ENCODE data around the gene STAT1.

Gene STAT1

DNA sequence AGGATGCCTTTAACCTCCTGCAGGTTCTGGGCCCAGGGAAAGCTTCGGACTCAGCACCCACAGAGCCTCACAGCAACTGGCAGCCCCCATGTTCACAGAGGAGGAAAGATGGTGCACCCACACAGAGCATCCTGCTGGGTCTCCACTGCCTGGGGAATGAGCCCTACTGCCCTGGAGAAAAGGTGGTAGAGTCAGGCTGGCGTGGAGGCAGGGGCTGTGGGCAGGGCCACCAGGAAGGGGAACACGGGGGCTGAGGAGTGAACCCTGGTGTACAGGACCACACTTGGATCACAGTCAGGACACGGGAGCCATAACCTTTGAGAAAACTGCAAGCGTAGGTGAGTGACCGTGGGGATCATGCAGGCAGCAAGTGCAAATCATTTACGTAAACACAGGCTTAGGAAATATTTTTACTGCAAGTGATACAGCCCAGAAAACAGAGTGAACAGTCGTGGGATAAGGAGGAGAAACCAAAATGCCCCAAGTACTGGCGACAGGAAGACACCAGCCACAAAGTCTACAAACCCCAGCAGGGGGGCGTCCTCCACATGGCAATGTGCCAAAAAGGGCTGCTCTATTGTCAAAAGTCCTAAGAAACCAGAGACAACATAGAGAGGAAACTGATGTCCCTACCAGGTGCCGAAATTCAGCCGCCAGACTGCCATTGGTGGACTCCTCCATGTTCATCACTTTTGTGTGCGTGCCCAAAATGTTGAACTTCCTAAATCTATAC, 27.6 kb downstream of the STAT1 start:
- no peak overlapping the region for H3K27ac ChIP-seq (ENCODE audit: insufficient read depth, low read depth, low read length, poor library complexity, severe bottlenecking)
- 93% methylated on average over 13 of the region's 13 CpGs for whole genome bisulfite sequencing, 2 experiments
- H3K4me3 ChIP-seq (ENCODE audit: insufficient read depth, low read depth, low read length) = no peak overlapping the region
- H3K9me3 ChIP-seq (ENCODE audit: control insufficient read depth, low read length) = no peaks in the 10 kb centered on the region
- H3K4me1 ChIP-seq (ENCODE audit: control insufficient read depth, insufficient read depth, low read length) = no peaks in the 10 kb centered on the region
- peaks cover 32% of the 10 kb centered on the region for H3K36me3 ChIP-seq (ENCODE audit: control insufficient read depth, insufficient read depth, low read length)
- H3K27me3 ChIP-seq (ENCODE audit: control insufficient read depth, insufficient read depth, low read length, poor library complexity, severe bottlenecking) = no peaks in the 10 kb centered on the region

DNA sequence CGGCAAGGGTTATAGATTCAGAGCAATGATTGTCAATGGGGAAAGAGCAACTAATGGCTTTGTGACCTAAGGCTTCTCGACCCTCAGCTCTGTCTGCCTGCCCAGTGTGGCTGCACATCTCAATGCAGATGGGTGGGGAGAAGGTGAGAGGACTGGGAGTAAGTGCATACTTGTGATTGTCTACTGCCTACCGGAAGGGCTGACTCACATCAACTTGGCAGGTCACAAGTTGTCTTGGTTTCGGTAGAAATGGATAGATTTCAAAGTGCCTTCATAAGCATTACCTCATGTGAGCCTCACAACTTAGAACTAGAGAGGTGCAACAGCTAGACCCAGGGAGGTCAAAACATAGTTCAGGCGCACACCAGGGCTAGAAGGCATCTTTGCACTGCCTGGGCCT, 29.4 kb downstream of the STAT1 start:
- Histone ChIP-seq H3K4me3 (ENCODE audit: insufficient read depth, low read depth, low read length) (no peak overlapping the region), H3K4me1 (ENCODE audit: control insufficient read depth, insufficient read depth, low read length) (no peaks in the 10 kb centered on the region), H3K27ac (ENCODE audit: insufficient read depth, low read depth, low read length, poor library complexity, severe bottlenecking) (no peak overlapping the region), H3K27me3 (ENCODE audit: control insufficient read depth, insufficient read depth, low read length, poor library complexity, severe bottlenecking) (no peaks in the 10 kb centered on the region), H3K9me3 (ENCODE audit: control insufficient read depth, low read length) (no peaks in the 10 kb centered on the region), H3K36me3 (ENCODE audit: control insufficient read depth, insufficient read depth, low read length) (peaks cover 32% of the 10 kb centered on the region)
- WGBS, 2 experiments = 93 to 96% methylated on average over 5 of the region's 5 CpGs

DNA sequence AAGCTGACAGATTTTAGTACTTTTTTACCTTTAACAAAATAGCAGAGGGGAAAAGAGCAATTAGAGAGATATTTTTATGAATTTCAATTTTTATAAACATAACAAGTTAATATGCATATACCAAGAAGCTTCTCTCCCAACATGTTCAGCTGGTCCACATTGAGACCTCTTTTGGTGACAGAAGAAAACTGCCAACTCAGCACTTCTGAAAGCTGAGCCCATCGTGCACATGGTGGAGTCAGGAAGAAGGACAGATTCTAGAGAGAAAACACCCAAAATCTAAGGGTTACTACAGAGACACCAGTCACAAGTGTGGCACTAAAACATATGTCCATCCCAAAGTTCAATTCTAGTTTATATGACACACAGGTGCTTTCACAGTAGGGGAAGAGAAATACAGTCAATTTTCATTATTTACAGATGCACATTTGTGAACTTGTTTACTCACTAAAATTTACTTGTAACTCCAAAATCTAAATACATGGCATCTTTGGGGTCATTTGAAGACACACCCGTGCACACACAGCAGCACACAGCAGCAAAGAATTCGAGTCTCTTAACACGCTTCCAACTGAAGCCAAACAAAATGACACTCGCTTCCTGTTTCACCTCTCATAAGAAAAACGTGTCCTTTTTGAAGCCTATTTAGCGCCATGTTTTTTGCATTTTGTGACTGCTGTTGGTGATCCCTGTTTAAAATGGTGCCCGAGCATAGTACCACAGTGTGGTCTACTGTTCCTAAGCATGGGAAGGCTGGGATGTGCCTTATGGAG, 31.5 kb downstream of the STAT1 start:
- Histone ChIP-seq H3K27me3 (ENCODE audit: control insufficient read depth, insufficient read depth, low read length, poor library complexity, severe bottlenecking) (no peaks in the 10 kb centered on the region), H3K4me1 (ENCODE audit: control insufficient read depth, insufficient read depth, low read length) (no peaks in the 10 kb centered on the region), H3K9me3 (ENCODE audit: control insufficient read depth, low read length) (no peaks in the 10 kb centered on the region), H3K4me3 (ENCODE audit: insufficient read depth, low read depth, low read length) (no peak overlapping the region), H3K27ac (ENCODE audit: insufficient read depth, low read depth, low read length, poor library complexity, severe bottlenecking) (no peak overlapping the region), H3K36me3 (ENCODE audit: control insufficient read depth, insufficient read depth, low read length) (peaks cover 26% of the 10 kb centered on the region)
- 91 to 95% methylated on average over 8 of the region's 8 CpGs for WGBS, 2 experiments

DNA sequence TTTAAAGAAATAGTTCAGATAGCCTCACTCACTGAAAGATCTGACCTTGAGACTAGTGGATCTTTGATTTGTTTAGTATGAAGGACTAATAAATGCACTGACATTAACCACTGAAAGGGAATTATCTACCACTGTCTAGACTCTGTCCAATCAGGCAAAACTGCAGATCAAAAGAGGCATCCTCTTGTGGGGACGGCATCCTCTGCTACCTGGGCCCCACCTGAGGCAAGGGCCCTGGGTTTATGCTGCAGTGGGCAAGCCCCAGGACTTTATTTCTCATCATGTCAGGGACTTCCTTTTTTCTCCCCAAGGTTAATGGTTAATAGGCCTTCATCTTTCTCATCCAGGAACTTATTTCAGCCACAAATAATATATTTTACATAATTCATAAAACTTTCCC, 32.2 kb downstream of the STAT1 start:
- no peak overlapping the region for H3K27ac ChIP-seq (ENCODE audit: insufficient read depth, low read depth, low read length, poor library complexity, severe bottlenecking)
- H3K9me3 ChIP-seq (ENCODE audit: control insufficient read depth, low read length) = no peaks in the 10 kb centered on the region
- WGBS, 2 experiments = 92 to 96% methylated on average over 1 of the region's 1 CpG
- no peak overlapping the region for H3K4me3 ChIP-seq (ENCODE audit: insufficient read depth, low read depth, low read length)
- no peaks in the 10 kb centered on the region for H3K27me3 ChIP-seq (ENCODE audit: control insufficient read depth, insufficient read depth, low read length, poor library complexity, severe bottlenecking)
- H3K4me1 ChIP-seq (ENCODE audit: control insufficient read depth, insufficient read depth, low read length) = no peaks in the 10 kb centered on the region
- H3K36me3 ChIP-seq (ENCODE audit: control insufficient read depth, insufficient read depth, low read length) = peaks cover 28% of the 10 kb centered on the region

DNA sequence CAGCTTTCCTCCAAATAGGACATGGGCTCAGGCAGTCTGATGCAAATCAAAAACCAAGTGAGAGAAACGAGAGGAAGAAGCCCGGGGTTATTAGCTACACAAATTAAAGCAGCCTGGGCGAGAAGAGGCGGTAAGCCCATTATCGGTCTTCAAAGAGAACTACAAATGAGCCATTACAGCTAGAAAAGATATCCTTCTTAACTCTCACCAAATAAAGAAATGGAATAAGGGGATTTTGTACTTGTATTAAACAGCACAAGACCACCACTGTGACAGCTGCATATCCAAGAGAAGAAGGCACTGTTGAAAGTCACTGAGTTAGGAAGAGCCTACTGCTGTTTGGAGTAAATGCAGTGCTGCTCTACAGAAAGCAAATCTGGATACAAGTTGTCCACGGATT, 32.6 kb downstream of the STAT1 start:
- 93 to 94% methylated on average over 6 of the region's 6 CpGs for WGBS, 2 experiments
- Histone ChIP-seq H3K27ac (ENCODE audit: insufficient read depth, low read depth, low read length, poor library complexity, severe bottlenecking) (no peak overlapping the region), H3K9me3 (ENCODE audit: control insufficient read depth, low read length) (no peaks in the 10 kb centered on the region), H3K4me1 (ENCODE audit: control insufficient read depth, insufficient read depth, low read length) (no peaks in the 10 kb centered on the region), H3K27me3 (ENCODE audit: control insufficient read depth, insufficient read depth, low read length, poor library complexity, severe bottlenecking) (no peaks in the 10 kb centered on the region), H3K36me3 (ENCODE audit: control insufficient read depth, insufficient read depth, low read length) (peaks cover 32% of the 10 kb centered on the region), H3K4me3 (ENCODE audit: insufficient read depth, low read depth, low read length) (no peak overlapping the region)

DNA sequence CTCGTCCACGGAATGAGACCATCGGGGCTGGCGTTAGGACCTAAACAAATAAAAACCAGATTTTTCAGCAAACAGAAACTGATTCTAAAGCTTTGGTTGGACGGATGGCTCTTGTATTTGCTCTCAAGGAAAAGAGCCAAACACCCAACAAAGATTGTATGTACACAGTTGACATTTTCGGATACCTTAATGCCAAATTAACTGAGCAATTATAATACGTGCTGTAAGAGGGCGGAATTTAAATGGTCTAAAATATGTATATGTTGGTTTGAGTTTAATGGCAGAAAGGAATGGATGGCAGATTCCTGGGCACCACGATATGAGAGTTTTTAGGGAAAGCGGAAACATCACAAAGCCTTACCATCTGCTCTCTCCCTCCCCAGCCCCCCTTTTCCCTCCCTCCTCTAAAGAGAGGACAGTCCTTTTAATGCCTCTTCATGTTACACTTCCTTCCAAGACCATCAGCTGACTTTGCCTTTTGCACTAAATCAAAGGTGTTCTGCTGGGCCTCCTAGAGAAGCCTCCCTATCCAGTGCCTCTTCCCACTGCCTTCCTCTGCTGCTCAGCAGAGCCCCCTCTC, 33.3 kb downstream of the STAT1 start:
- Histone ChIP-seq H3K4me3 (ENCODE audit: insufficient read depth, low read depth, low read length) (no peak overlapping the region), H3K27ac (ENCODE audit: insufficient read depth, low read depth, low read length, poor library complexity, severe bottlenecking) (no peak overlapping the region), H3K36me3 (ENCODE audit: control insufficient read depth, insufficient read depth, low read length) (peaks cover 37% of the 10 kb centered on the region), H3K27me3 (ENCODE audit: control insufficient read depth, insufficient read depth, low read length, poor library complexity, severe bottlenecking) (no peaks in the 10 kb centered on the region), H3K4me1 (ENCODE audit: control insufficient read depth, insufficient read depth, low read length) (no peaks in the 10 kb centered on the region), H3K9me3 (ENCODE audit: control insufficient read depth, low read length) (no peaks in the 10 kb centered on the region)
- WGBS, 2 experiments = 94 to 96% methylated on average over 10 of the region's 10 CpGs

DNA sequence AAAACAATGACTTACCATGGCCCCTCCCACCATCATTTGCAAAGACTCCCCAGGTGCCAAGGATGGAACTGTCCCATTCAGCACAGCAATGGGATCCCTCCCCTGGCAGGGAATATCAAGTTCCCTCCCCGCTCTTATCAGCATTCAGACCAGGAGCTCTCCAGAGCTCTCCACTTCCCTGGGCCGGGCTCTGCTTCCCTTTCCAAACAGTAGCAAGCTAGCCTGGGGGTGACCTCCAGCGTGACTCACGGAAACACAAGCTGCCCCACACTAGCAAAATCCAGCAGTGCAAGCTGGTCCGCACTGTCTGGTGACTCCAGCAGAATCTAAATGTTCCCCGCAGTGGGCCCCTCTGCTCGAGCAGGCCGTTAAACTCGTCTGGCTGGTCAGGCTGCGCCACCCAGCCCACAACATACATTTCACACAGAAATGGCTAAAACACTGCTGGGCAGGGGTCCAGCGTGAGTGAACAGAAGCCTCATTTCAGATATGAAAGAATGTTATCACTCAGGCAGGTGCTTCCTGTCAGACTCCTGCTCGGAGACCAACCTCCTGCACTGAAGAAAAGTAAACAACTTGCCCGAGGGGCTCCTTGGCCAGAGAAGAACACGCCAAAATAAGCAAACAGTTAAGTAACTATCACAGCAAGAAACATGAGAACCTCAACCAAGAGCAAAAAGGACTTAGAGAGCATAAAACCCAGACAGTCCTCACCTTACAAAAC, 33.9 kb downstream of the STAT1 start:
- Histone ChIP-seq H3K36me3 (ENCODE audit: control insufficient read depth, insufficient read depth, low read length) (peaks cover 37% of the 10 kb centered on the region), H3K9me3 (ENCODE audit: control insufficient read depth, low read length) (no peaks in the 10 kb centered on the region), H3K27me3 (ENCODE audit: control insufficient read depth, insufficient read depth, low read length, poor library complexity, severe bottlenecking) (no peaks in the 10 kb centered on the region), H3K4me1 (ENCODE audit: control insufficient read depth, insufficient read depth, low read length) (no peaks in the 10 kb centered on the region), H3K4me3 (ENCODE audit: insufficient read depth, low read depth, low read length) (no peak overlapping the region), H3K27ac (ENCODE audit: insufficient read depth, low read depth, low read length, poor library complexity, severe bottlenecking) (no peak overlapping the region)
- 92 to 93% methylated on average over 14 of the region's 14 CpGs for WGBS, 2 experiments

DNA sequence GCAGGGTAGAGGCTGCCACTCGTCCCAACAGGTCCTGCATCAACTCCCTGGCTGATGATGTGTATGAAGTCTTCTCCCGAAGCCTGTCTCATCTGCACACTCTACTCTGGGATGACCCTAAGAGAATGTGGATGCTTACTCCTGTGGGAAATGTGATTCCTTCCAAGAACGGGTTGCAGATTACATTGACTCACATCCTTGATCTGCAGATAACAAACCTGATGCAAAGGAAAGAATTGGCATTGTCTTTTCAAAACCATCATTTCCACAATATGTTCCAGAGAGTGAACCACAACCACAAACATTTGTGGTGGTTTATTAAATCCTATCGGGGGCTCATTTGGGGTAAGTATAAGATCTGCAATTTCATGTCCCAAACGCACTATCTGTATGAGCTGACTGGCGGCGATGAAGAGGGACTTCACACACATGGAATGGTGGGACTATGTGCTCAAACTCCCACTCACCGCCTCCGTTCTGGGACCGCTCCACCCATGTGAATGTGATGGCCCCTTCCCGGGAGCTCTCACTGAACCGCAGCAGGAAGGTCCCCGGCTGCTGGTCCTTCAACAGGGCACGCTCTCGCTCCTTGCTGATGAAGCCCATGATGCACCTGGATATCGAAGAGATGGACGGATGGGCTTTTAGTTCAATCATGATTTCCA, 35.5 kb downstream of the STAT1 start:
- Histone ChIP-seq H3K4me1 (ENCODE audit: control insufficient read depth, insufficient read depth, low read length) (no peaks in the 10 kb centered on the region), H3K27ac (ENCODE audit: insufficient read depth, low read depth, low read length, poor library complexity, severe bottlenecking) (no peak overlapping the region), H3K9me3 (ENCODE audit: control insufficient read depth, low read length) (no peaks in the 10 kb centered on the region), H3K36me3 (ENCODE audit: control insufficient read depth, insufficient read depth, low read length) (peaks cover 32% of the 10 kb centered on the region), H3K27me3 (ENCODE audit: control insufficient read depth, insufficient read depth, low read length, poor library complexity, severe bottlenecking) (no peaks in the 10 kb centered on the region), H3K4me3 (ENCODE audit: insufficient read depth, low read depth, low read length) (no peak overlapping the region)
- WGBS, 2 experiments = 92 to 95% methylated on average over 17 of the region's 17 CpGs

DNA sequence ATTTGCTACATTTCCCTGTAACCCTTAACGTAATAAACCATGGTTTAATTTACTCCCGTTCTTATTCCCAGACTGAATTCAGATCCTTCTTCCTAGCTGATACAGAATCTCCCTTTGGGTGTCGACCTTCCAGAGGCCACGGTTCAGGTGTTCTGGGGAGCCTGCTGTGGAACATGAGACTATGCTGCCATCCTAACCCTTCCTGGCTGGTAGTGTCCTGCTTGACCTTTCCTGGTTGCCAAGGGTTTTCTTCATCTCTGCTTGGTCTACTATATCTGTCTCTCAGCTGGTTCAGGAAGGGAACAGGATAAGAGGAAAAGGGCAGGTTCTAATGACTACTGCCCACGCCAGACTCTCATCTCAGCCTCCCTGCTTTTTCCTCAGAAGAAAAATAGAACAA, 36.5 kb downstream of the STAT1 start:
- Histone ChIP-seq H3K27me3 (ENCODE audit: control insufficient read depth, insufficient read depth, low read length, poor library complexity, severe bottlenecking) (no peaks in the 10 kb centered on the region), H3K4me3 (ENCODE audit: insufficient read depth, low read depth, low read length) (no peak overlapping the region), H3K27ac (ENCODE audit: insufficient read depth, low read depth, low read length, poor library complexity, severe bottlenecking) (no peak overlapping the region), H3K36me3 (ENCODE audit: control insufficient read depth, insufficient read depth, low read length) (peaks cover 28% of the 10 kb centered on the region), H3K9me3 (ENCODE audit: control insufficient read depth, low read length) (no peaks in the 10 kb centered on the region), H3K4me1 (ENCODE audit: control insufficient read depth, insufficient read depth, low read length) (no peaks in the 10 kb centered on the region)
- 92 to 97% methylated on average over 5 of the region's 5 CpGs for WGBS, 2 experiments
